ENCODE measurements around the gene PRRT2. TPM values are rescaled to one million over a fixed set of nuclear protein-coding genes. Genes with fewer than 3 reads are reported as not detected.
"Not testable (repeated sequence)": the region's sequence is repeated elsewhere in the genome, so short reads cannot be mapped to it uniquely, and the experiment has no call there.

PRRT2 gene
- total and polyA plus RNA-seq, 2 experiments from 2014 or later, result 13.3 to 16.6 TPM

DNA sequence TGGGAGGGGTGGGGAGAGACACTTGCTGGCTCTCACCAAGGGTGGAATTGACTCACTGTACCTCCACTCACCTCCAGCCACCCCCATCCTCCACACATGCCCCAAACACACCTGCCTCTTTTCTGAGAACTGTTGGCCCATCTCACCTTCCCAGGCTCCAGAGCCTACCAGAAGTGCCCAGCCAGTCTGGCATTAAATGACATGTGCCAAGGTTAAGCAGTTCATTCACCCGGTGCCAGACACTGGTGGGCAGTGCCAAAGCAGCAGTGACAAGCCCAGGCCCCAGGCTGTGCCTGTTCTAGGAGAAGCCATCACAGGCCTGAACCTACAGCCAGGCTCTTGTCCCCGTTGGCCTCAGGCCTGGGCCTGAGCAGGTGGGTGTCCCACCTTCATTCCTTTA is 19.5 kb downstream of the PRRT2 start:
- H3K27ac ChIP-seq (ENCODE audit: low read depth), result no peak overlapping the region
- H3K27me3 Mint-ChIP-seq (ENCODE audit: insufficient read depth, low read depth, poor library complexity), result peaks cover 2% of the 10 kb centered on the region
- no peaks in the 10 kb centered on the region for H3K79me2 ChIP-seq (replicated peaks; ENCODE audit: insufficient read depth)
- H3K36me3 Mint-ChIP-seq (ENCODE audit: low read depth), result no peaks in the 10 kb centered on the region
- no peak overlapping the region for H3K4me3 ChIP-seq
- no peak overlapping the region for H3K4me2 ChIP-seq
- TF ChIP-seq EZH2phosphoT487 (IDR thresholded peaks at IDR 0.05; ENCODE audit: unreplicated experiment) (no peak), NANOG (IDR thresholded peaks at IDR 0.05; ENCODE audit: borderline replicate concordance) (no peak), POLR2AphosphoS5 (IDR thresholded peaks at IDR 0.05; ENCODE audit: low read depth) (no peak), EZH2 (IDR thresholded peaks at IDR 0.05; ENCODE audit: low read depth, unreplicated experiment) (no peak), CREB1 (CRISPR knock-in tag; IDR thresholded peaks at IDR 0.05; ENCODE audit: low read depth) (no peak)
- TF ChIP-seq, protein P1, sequence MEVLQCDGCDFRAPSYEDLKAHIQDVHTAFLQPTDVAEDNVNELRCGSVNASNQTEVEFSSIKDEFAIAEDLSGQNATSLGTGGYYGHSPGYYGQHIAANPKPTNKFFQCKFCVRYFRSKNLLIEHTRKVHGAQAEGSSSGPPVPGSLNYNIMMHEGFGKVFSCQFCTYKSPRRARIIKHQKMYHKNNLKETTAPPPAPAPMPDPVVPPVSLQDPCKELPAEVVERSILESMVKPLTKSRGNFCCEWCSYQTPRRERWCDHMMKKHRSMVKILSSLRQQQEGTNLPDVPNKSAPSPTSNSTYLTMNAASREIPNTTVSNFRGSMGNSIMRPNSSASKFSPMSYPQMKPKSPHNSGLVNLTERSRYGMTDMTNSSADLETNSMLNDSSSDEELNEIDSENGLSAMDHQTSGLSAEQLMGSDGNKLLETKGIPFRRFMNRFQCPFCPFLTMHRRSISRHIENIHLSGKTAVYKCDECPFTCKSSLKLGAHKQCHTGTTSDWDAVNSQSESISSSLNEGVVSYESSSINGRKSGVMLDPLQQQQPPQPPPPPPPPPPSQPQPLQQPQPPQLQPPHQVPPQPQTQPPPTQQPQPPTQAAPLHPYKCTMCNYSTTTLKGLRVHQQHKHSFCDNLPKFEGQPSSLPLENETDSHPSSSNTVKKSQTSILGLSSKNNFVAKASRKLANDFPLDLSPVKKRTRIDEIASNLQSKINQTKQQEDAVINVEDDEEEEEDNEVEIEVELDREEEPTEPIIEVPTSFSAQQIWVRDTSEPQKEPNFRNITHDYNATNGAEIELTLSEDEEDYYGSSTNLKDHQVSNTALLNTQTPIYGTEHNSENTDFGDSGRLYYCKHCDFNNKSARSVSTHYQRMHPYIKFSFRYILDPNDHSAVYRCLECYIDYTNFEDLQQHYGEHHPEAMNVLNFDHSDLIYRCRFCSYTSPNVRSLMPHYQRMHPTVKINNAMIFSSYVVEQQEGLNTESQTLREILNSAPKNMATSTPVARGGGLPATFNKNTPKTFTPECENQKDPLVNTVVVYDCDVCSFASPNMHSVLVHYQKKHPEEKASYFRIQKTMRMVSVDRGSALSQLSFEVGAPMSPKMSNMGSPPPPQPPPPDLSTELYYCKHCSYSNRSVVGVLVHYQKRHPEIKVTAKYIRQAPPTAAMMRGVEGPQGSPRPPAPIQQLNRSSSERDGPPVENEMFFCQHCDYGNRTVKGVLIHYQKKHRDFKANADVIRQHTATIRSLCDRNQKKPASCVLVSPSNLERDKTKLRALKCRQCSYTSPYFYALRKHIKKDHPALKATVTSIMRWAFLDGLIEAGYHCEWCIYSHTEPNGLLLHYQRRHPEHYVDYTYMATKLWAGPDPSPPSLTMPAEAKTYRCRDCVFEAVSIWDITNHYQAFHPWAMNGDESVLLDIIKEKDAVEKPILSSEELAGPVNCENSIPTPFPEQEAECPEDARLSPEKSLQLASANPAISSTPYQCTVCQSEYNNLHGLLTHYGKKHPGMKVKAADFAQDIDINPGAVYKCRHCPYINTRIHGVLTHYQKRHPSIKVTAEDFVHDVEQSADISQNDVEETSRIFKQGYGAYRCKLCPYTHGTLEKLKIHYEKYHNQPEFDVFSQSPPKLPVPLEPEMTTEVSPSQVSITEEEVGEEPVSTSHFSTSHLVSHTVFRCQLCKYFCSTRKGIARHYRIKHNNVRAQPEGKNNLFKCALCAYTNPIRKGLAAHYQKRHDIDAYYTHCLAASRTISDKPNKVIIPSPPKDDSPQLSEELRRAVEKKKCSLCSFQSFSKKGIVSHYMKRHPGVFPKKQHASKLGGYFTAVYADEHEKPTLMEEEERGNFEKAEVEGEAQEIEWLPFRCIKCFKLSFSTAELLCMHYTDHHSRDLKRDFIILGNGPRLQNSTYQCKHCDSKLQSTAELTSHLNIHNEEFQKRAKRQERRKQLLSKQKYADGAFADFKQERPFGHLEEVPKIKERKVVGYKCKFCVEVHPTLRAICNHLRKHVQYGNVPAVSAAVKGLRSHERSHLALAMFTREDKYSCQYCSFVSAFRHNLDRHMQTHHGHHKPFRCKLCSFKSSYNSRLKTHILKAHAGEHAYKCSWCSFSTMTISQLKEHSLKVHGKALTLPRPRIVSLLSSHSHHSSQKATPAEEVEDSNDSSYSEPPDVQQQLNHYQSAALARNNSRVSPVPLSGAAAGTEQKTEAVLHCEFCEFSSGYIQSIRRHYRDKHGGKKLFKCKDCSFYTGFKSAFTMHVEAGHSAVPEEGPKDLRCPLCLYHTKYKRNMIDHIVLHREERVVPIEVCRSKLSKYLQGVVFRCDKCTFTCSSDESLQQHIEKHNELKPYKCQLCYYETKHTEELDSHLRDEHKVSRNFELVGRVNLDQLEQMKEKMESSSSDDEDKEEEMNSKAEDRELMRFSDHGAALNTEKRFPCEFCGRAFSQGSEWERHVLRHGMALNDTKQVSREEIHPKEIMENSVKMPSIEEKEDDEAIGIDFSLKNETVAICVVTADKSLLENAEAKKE (CRISPR knock-in tag; IDR thresholded peaks at IDR 0.05), result no peak
- TF ChIP-seq, protein P2, sequence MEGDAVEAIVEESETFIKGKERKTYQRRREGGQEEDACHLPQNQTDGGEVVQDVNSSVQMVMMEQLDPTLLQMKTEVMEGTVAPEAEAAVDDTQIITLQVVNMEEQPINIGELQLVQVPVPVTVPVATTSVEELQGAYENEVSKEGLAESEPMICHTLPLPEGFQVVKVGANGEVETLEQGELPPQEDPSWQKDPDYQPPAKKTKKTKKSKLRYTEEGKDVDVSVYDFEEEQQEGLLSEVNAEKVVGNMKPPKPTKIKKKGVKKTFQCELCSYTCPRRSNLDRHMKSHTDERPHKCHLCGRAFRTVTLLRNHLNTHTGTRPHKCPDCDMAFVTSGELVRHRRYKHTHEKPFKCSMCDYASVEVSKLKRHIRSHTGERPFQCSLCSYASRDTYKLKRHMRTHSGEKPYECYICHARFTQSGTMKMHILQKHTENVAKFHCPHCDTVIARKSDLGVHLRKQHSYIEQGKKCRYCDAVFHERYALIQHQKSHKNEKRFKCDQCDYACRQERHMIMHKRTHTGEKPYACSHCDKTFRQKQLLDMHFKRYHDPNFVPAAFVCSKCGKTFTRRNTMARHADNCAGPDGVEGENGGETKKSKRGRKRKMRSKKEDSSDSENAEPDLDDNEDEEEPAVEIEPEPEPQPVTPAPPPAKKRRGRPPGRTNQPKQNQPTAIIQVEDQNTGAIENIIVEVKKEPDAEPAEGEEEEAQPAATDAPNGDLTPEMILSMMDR (conservative IDR thresholded peaks at IDR 0.05; ENCODE audit: low read depth in 2 of 2), result no peak
- TF ChIP-seq, protein P3, sequence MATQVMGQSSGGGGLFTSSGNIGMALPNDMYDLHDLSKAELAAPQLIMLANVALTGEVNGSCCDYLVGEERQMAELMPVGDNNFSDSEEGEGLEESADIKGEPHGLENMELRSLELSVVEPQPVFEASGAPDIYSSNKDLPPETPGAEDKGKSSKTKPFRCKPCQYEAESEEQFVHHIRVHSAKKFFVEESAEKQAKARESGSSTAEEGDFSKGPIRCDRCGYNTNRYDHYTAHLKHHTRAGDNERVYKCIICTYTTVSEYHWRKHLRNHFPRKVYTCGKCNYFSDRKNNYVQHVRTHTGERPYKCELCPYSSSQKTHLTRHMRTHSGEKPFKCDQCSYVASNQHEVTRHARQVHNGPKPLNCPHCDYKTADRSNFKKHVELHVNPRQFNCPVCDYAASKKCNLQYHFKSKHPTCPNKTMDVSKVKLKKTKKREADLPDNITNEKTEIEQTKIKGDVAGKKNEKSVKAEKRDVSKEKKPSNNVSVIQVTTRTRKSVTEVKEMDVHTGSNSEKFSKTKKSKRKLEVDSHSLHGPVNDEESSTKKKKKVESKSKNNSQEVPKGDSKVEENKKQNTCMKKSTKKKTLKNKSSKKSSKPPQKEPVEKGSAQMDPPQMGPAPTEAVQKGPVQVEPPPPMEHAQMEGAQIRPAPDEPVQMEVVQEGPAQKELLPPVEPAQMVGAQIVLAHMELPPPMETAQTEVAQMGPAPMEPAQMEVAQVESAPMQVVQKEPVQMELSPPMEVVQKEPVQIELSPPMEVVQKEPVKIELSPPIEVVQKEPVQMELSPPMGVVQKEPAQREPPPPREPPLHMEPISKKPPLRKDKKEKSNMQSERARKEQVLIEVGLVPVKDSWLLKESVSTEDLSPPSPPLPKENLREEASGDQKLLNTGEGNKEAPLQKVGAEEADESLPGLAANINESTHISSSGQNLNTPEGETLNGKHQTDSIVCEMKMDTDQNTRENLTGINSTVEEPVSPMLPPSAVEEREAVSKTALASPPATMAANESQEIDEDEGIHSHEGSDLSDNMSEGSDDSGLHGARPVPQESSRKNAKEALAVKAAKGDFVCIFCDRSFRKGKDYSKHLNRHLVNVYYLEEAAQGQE (IDR thresholded peaks at IDR 0.05; ENCODE audit: unreplicated experiment), result no peak
- H3K4me3 Mint-ChIP-seq, result no peak overlapping the region
- no peaks in the 10 kb centered on the region; the same call in 1 of the 2 replicates for H3F3A ChIP-seq (replicated peaks; ENCODE audit: low read depth)
- ATAC-seq (no peak), DNase-seq (ENCODE audit: low spot score) (no peak)
- H3K9me3 Mint-ChIP-seq, result no peaks in the 10 kb centered on the region
- H3K9me2 ChIP-seq (ENCODE audit: insufficient read depth), result no peaks in the 10 kb centered on the region
- no peaks in the 10 kb centered on the region for H4K20me1 ChIP-seq (replicated peaks; ENCODE audit: insufficient read depth)
- H3K27me3 ChIP-seq (ENCODE audit: insufficient read depth), result no peaks in the 10 kb centered on the region
- peaks cover 3% of the 10 kb centered on the region; the same call in 1 of the 3 replicates for H3K4me1 Mint-ChIP-seq
- no peaks in the 10 kb centered on the region for H3K36me3 ChIP-seq (ENCODE audit: insufficient read depth)
- H3K4me1 ChIP-seq (ENCODE audit: insufficient read depth), result no peaks in the 10 kb centered on the region
- no peak overlapping the region for H3K27ac Mint-ChIP-seq
- H2AFZ ChIP-seq, result no peak overlapping the region

DNA sequence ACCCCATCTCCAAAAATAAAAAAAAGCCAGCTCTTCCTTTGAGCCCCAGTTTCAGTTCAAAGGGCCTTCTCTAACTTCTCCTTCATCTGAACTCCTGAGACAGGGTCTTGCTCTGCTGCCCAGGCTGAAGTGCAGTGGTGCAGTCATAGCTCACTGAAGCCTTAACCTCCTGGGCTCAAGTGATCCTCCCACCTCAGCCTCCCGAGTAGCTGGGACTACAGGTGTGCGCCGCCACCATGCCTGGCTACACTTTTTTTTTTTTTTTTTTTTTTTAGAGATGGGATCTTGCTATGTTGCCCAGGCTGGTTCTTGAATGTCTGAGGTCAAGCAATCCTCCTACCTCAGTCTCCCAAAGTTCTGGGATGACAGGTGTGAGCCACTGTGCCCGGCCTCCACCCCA is 21.2 kb downstream of the PRRT2 start:
- H3K4me1 Mint-ChIP-seq; H3K27ac Mint-ChIP-seq; H3K27me3 ChIP-seq (ENCODE audit: insufficient read depth); H3K9me3 Mint-ChIP-seq; H3K36me3 Mint-ChIP-seq (ENCODE audit: low read depth); H3K27me3 Mint-ChIP-seq (ENCODE audit: insufficient read depth, low read depth, poor library complexity); H3K4me2 ChIP-seq; H3K79me2 ChIP-seq (replicated peaks; ENCODE audit: insufficient read depth); H4K20me1 ChIP-seq (replicated peaks; ENCODE audit: insufficient read depth); H3K36me3 ChIP-seq (ENCODE audit: insufficient read depth); H3K9me2 ChIP-seq (ENCODE audit: insufficient read depth); DNase-seq (ENCODE audit: low spot score); H3F3A ChIP-seq (replicated peaks; ENCODE audit: low read depth); ATAC-seq; H3K4me1 ChIP-seq (ENCODE audit: insufficient read depth); H3K4me3 Mint-ChIP-seq; H3K4me3 ChIP-seq; H3K27ac ChIP-seq (ENCODE audit: low read depth); H2AFZ ChIP-seq: not testable (repeated sequence)

All from GM23338 (cell line).